Gastroesophageal sphincter (tissue), 3 donors: ENCODE measurements around the gene TRAF2.

ENCODE experiments used
- EP300 ChIP-seq: sonication (generic); formaldehyde crosslinking; IDR thresholded peaks from one replicate; pipeline ENCODE4 v1.6.1; 2017; ENCODE audit warnings: antibody characterized with exemption, mild to moderate bottlenecking
- POLR2A ChIP-seq, 2 donors: fragments of 450-650 bp; IDR thresholded peaks; one replicate each; pipeline ENCODE4 v1.6.1; 2017; ENCODE audit warnings: antibody characterized with exemption in 2 of 2, mild to moderate bottlenecking in 2 of 2, moderate library complexity in 1 of 2
- POLR2AphosphoS5 ChIP-seq: sonication (generic); formaldehyde crosslinking; IDR thresholded peaks from one replicate; pipeline ENCODE4 v1.6.1; 2017; ENCODE audit warnings: antibody characterized with exemption
- TF ChIP-seq, protein P1 (sequence below), 4 experiments: fragments of 200-600 bp in 2 of 4; fragments of 450-650 bp in 2 of 4; sonication (generic) in 1 of 4; IDR thresholded peaks; one replicate each; pipeline ENCODE4 v1.5.1; 2017 to 2019; ENCODE audit warnings: antibody characterized with exemption in 4 of 4, mild to moderate bottlenecking in 2 of 4, moderate library complexity in 2 of 4

DNA sequence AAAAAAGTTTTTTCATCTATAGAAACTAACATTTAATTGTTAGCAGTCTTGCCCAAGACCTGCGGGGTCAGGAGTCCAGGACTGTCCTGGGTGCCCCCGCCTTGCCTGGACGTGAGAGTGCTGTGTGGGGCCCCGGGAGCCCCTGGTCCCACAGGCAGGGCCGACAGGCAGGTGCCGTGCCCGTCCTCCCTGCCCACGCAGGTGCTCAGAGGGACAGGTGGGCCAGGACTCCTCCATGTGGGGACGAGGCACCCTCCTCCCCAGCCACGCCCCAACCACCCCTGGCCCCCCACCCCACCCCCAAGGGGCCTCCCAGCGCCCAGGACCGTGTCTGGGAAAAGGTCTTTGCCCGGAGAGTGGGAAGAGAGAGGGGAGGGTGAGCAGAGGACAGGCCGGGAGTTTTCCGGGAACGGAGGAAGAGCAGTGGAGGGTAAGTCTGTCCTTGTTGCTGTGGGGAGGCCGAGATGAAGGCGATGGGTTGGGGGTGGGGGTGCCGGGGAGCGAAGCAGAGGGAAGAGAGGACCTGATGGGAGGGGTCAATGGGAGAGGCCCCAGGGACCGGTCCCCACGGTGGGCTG lies 63.0 kb downstream of the TRAF2 start:
- TF ChIP-seq, protein P1, sequence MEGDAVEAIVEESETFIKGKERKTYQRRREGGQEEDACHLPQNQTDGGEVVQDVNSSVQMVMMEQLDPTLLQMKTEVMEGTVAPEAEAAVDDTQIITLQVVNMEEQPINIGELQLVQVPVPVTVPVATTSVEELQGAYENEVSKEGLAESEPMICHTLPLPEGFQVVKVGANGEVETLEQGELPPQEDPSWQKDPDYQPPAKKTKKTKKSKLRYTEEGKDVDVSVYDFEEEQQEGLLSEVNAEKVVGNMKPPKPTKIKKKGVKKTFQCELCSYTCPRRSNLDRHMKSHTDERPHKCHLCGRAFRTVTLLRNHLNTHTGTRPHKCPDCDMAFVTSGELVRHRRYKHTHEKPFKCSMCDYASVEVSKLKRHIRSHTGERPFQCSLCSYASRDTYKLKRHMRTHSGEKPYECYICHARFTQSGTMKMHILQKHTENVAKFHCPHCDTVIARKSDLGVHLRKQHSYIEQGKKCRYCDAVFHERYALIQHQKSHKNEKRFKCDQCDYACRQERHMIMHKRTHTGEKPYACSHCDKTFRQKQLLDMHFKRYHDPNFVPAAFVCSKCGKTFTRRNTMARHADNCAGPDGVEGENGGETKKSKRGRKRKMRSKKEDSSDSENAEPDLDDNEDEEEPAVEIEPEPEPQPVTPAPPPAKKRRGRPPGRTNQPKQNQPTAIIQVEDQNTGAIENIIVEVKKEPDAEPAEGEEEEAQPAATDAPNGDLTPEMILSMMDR (IDR thresholded peaks at IDR 0.05) = no peak
- TF ChIP-seq EP300 (no peak), POLR2A (IDR thresholded peaks at IDR 0.05) (no peak), POLR2AphosphoS5 (no peak)
